Mesothelial cell of epicardium (in vitro differentiated cells): ENCODE data around the gene RPRD1B. TPM values are rescaled to one million over a fixed set of nuclear protein-coding genes. Genes with fewer than 3 reads are reported as not detected.

Source experiments
- DNase-seq, 2 experiments: peaks; one replicate each; pipeline ENCODE4 v3.0.0; 2021; ENCODE audit warnings: low spot score in 2 of 2; ENCODE audit not compliant: unreplicated experiment in 2 of 2
- H3K27ac Mint-ChIP-seq: 2 replicates; pipeline ENCODE4 v1.8.0; 2021; ENCODE audit warnings: mixed read lengths
- H3K27me3 Mint-ChIP-seq: 2 replicates; pipeline ENCODE4 v1.8.0; 2021; ENCODE audit warnings: low read depth, mixed read lengths
- H3K36me3 Mint-ChIP-seq: 2 replicates; pipeline ENCODE4 v1.8.0; 2021; ENCODE audit warnings: mixed read lengths
- H3K4me1 Mint-ChIP-seq: 2 replicates; pipeline ENCODE4 v1.8.0; 2021; ENCODE audit warnings: mixed read lengths
- H3K4me3 Mint-ChIP-seq: 2 replicates; pipeline ENCODE4 v1.8.0; 2021; ENCODE audit warnings: mild to moderate bottlenecking, moderate library complexity, mixed read lengths
- H3K9me3 Mint-ChIP-seq: 2 replicates; pipeline ENCODE4 v1.8.0; 2021; ENCODE audit warnings: mixed read lengths
- total RNA-seq: library from RNA; stranded (reverse); gene quantifications from 3 replicates; pipeline ENCODE4 v1.2.1, GENCODE V29; 2021
- TF ChIP-seq, protein P1 (sequence below): fragments of 200-600 bp; sonication (generic); IDR thresholded peaks from one replicate; pipeline ENCODE4 v1.5.0; 2021; ENCODE audit warnings: antibody characterized with exemption; ENCODE audit not compliant: unreplicated experiment

Gene RPRD1B
- total RNA-seq, 1 donor from 2014 or later = 48.4 TPM

DNA sequence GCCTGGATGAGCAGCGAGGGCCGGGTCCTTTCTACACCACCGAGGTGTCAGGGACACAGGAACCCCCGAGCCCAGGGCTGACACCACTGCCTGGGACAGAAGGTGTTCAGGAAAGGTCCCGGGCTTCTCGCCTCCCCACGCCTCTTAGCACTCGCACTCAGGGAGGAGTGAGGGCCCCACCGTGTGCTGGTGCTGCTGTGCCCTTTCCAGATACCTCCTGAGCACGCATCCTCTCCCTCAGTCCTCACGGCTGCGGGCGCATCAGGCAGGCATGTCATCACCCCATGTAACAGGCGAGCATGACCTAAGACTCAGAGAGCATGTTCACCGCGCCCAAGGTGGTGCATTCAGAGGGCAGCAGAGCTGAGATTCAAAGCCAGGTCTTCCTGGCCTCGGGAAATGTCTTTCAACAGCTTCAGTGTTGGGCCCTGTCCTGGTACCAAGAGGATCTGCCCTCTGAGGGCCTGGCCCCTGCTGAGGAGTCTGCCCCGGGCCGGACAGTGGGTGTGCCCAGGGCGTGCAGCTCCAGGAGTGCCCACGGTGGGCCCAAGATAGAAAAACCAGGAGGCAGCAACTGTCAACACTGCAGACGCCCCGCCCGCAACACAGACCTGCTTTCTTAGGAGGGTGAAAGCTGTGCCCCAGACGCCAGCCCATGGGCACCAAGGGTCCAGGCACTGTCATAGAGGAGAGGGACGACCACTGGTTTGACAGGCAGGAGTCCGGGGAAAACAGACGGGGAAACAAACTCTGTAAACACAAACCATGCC is 102.3 kb downstream of the RPRD1B start:
- H3K36me3 Mint-ChIP-seq = peaks cover 5% of the 10 kb centered on the region
- no peak for DNase-seq
- no peaks in the 10 kb centered on the region for H3K27me3 Mint-ChIP-seq
- H3K4me1 Mint-ChIP-seq = peaks cover 36% of the 10 kb centered on the region
- TF ChIP-seq, protein P1, sequence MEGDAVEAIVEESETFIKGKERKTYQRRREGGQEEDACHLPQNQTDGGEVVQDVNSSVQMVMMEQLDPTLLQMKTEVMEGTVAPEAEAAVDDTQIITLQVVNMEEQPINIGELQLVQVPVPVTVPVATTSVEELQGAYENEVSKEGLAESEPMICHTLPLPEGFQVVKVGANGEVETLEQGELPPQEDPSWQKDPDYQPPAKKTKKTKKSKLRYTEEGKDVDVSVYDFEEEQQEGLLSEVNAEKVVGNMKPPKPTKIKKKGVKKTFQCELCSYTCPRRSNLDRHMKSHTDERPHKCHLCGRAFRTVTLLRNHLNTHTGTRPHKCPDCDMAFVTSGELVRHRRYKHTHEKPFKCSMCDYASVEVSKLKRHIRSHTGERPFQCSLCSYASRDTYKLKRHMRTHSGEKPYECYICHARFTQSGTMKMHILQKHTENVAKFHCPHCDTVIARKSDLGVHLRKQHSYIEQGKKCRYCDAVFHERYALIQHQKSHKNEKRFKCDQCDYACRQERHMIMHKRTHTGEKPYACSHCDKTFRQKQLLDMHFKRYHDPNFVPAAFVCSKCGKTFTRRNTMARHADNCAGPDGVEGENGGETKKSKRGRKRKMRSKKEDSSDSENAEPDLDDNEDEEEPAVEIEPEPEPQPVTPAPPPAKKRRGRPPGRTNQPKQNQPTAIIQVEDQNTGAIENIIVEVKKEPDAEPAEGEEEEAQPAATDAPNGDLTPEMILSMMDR = no peak
- H3K27ac Mint-ChIP-seq = no peak overlapping the region
- H3K9me3 Mint-ChIP-seq = no peaks in the 10 kb centered on the region
- H3K4me3 Mint-ChIP-seq = no peak overlapping the region

DNA sequence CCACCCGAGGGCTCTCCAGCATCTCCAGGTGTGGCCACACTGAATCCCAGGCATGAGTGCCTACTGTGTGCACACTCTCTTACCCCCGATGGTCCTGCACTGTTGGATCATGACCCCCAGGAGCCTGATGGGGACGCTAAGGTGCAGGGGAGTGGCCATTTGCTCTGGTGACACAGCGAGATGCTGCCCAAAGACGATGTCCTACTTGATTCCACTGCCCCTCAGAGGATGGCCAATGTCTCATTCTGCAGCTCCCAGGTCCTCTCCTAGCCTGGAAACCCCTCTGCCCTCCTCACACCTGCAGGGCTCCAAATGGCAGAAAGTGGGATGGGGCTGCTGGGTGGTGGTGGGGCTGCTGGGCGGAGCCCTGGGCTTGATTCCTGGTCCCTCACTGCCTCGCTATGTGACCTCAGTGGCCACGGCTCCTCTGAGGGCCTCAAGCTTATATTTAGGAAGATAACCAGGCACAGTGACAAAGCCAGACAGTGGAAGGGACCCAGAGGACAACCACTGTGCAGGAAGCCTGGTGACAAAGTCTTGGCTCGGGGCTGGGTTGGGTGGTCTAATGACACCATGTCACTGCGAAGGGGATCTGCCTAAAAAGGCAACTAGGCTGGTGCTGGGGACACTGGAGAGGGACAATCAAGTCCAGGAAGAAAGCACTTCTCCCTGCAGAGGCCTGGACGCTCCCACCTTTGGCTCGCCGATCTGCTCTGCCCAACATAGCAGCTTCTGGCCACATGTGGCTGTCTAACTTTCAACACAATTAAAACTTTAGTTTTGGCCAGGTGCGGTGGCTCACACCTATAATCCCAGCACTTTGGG is 103.1 kb downstream of the RPRD1B start:
- Mint-ChIP-seq H3K36me3 (peaks cover 5% of the 10 kb centered on the region), H3K27ac (peak overlapping the region; percentile 25), H3K4me3 (no peak overlapping the region), H3K4me1 (peaks cover 39% of the 10 kb centered on the region), H3K9me3 (no peaks in the 10 kb centered on the region), H3K27me3 (no peaks in the 10 kb centered on the region)
- TF ChIP-seq, protein P1 = no peak
- no peak for DNase-seq

DNA sequence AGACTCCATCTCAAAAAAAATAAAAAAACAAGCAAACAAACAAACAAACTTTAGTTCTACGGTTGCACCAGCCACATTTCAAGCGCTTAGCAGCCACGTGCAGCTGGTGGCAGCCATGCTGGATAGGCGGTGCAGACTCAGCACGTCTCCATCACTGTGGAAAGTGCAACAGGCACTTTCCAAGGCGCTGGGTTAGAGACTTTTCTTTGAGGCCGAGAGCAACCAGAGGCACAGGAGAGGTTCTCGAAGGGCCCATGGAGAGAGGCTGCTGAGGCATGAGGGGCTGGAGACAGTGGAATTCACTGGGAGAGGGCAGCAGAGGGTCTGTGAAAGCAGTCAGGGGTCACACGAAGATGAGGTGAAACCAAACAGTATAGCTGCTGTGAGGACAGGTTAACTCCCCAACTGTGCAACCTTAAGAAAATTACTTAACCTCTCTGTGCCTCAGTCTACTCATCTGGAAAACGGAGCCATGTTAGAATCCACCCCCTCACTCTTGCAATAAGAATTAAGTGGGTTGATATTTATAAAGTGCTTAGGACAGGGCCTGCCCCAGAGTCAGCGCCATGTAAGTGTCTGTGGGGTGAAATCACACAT is 104.0 kb downstream of the RPRD1B start:
- no peak overlapping the region for H3K4me3 Mint-ChIP-seq
- peaks cover 45% of the 10 kb centered on the region for H3K4me1 Mint-ChIP-seq
- no peaks in the 10 kb centered on the region for H3K27me3 Mint-ChIP-seq
- DNase-seq = no peak
- TF ChIP-seq, protein P1 = no peak
- H3K9me3 Mint-ChIP-seq = no peaks in the 10 kb centered on the region
- H3K27ac Mint-ChIP-seq = no peak overlapping the region
- H3K36me3 Mint-ChIP-seq = peaks cover 5% of the 10 kb centered on the region

DNA sequence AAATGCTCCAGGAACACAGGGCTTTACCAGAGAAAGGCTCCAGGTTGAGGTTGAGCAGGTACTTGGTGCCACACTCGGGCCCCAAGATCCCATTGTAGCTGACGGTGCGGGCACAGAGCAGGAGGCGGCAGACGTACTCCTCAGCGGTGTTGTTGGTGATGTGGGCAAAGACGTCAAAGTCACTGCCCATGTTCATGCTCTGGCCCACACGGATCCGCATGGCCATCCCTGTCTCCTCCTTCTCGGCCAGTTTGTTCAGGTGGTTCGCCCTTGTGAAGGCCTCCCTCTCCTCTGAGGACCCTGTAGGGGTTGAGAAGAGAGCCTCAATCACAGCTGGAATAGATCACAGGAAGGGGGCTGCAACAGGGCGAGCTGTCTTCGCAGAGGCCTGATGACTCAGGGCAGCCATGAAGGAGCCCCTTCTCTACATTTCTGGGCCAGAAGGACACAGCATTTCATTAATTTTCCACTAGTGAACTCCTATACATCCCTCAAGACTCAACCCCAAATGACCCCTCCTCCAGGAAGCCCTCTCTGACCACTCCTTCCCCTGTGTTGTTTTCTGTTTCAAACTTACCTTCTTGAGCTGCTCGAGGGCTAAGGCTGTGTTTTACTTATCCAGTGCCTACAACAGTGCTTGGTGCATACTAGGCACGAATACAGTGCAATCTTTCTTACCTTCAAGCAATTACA is 104.7 kb downstream of the RPRD1B start:
- Mint-ChIP-seq H3K4me1 (peaks cover 50% of the 10 kb centered on the region), H3K36me3 (peaks cover 5% of the 10 kb centered on the region), H3K27me3 (no peaks in the 10 kb centered on the region), H3K27ac (no peak overlapping the region), H3K9me3 (no peaks in the 10 kb centered on the region), H3K4me3 (no peak overlapping the region)
- TF ChIP-seq, protein P1 = no peak
- DNase-seq = no peak

DNA sequence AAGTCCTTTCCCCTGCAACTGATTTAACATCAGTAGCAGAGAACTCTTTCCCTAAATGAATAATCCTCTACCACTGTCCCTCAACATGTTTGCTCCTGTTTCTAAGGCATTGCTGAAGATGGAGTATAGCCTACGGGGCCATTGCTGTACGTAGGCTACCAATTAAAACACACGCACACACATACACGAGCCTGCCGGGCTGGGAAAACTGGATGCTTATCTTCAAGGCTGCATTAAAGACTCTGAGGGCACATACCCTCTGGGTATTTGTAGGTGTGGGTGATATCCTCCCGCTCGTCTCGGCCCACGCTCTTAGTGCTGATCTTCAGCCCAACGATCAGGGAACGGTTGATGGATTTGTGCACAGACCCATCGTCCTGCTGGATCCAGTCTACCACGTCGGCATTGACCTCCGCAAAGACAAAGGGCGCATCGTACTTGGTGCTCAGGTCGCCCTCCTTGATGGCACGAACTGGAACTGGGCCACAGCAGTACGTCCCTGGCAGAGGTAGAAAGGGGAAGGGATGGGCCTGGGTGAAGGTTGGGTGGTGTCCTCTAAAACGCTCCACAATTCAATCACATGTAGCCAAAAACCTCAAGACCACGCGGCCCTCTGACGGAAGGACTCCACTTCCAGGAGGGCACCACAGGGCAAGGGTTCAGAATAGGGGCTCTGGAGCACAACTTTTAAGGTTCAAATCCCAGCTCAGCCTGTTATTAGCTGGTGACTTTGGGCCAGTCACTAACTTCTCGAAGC is 105.8 kb downstream of the RPRD1B start:
- TF ChIP-seq, protein P1 = no peak
- DNase-seq = no peak
- Mint-ChIP-seq H3K4me1 (peaks cover 51% of the 10 kb centered on the region), H3K9me3 (no peaks in the 10 kb centered on the region), H3K36me3 (peaks cover 5% of the 10 kb centered on the region), H3K4me3 (no peak overlapping the region), H3K27ac (no peak overlapping the region), H3K27me3 (no peaks in the 10 kb centered on the region)
